RWPE2 (cell line): ENCODE results near the gene TYW3.
"Not testable (repeated sequence)": the region's sequence is repeated elsewhere in the genome, so short reads cannot be mapped to it uniquely, and the experiment has no call there.

Experiments
- ATAC-seq: fragments of 200-7000 bp; cut with Tn5 transposase; 3 replicates; pipeline ENCODE4 v1.9.1; 2021; ENCODE audit warnings: low read depth
- DNase-seq: peaks from one replicate; pipeline ENCODE4 v3.0.0-alpha.2; 2020; ENCODE audit warnings: low spot score
- H3K27ac ChIP-seq: fragments of 450-650 bp; 2 replicates; pipeline ENCODE4 v1.5.1; 2017; ENCODE audit warnings: mild to moderate bottlenecking; ENCODE audit not compliant: poor library complexity, severe bottlenecking
- H3K27me3 ChIP-seq: fragments of 250-450 bp; sonication (Bioruptor Pico); 2 replicates; pipeline ENCODE4 v1.5.1; 2021; ENCODE audit warnings: mild to moderate bottlenecking, moderate library complexity; ENCODE audit not compliant: insufficient read depth, poor library complexity, severe bottlenecking
- H3K36me3 ChIP-seq: fragments of 250-450 bp; sonication (Bioruptor Pico); 2 replicates; pipeline ENCODE4 v1.5.1; 2020; ENCODE audit warnings: low read depth, mild to moderate bottlenecking, moderate library complexity
- H3K4me1 ChIP-seq: fragments of 250-450 bp; sonication (Bioruptor Pico); 2 replicates; pipeline ENCODE4 v1.5.1; 2021; ENCODE audit warnings: mild to moderate bottlenecking, moderate library complexity; ENCODE audit not compliant: insufficient read depth, poor library complexity, severe bottlenecking
- H3K4me3 ChIP-seq: fragments of 250-450 bp; sonication (Bioruptor Pico); 2 replicates; pipeline ENCODE4 v1.5.1; 2021; ENCODE audit warnings: mild to moderate bottlenecking, moderate library complexity; ENCODE audit not compliant: severe bottlenecking
- H3K9me3 ChIP-seq: fragments of 250-450 bp; sonication (Bioruptor Pico); 2 replicates; pipeline ENCODE4 v1.5.1; 2021; ENCODE audit warnings: mild to moderate bottlenecking, moderate library complexity; ENCODE audit not compliant: severe bottlenecking
- CTCF ChIP-seq: fragments of 450-650 bp; IDR thresholded peaks from one replicate; pipeline ENCODE4 v1.5.1; 2017; ENCODE audit warnings: mild to moderate bottlenecking, moderate library complexity; ENCODE audit not compliant: poor library complexity, severe bottlenecking

TYW3 gene

DNA sequence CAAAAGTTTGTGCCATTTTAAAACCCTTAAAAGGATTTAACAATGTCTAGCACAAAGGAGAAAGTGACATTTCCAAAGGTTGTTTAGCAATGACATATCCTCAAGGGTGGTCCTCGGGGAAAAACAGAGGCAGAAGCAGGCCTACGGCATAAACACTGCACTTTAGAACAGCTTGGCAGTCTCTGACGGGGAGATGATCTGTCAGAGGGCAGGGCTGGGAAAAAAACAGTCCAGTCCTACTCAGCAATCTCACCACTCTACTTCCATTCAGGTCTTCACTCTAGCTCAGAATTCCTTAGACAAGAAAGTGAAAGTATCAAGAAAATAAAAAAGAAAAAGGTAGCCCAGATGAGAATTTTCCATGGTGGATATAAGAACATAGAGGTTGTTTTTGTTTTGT lies 4.2 kb upstream of the TYW3 start:
- no peaks in the 10 kb centered on the region for H3K9me3 ChIP-seq
- no peak for ATAC-seq
- H3K27ac ChIP-seq, result no peak overlapping the region
- no peak for TF ChIP-seq CTCF
- H3K4me3 ChIP-seq, result no peak overlapping the region
- no peaks in the 10 kb centered on the region for H3K27me3 ChIP-seq
- peaks cover 5% of the 10 kb centered on the region; the same call in 1 of the 2 replicates for H3K36me3 ChIP-seq
- H3K4me1 ChIP-seq, result peaks cover 9% of the 10 kb centered on the region
- no peak for DNase-seq

- H3K4me1 ChIP-seq, result peaks cover 14% of the 10 kb centered on the region
- ATAC-seq (peak; percentile 28; the same call in 2 of the 3 replicates), DNase-seq (no peak)
- no peaks in the 10 kb centered on the region for H3K9me3 ChIP-seq
- H3K36me3 ChIP-seq, result peaks cover 3% of the 10 kb centered on the region; the same call in 1 of the 2 replicates
- TF ChIP-seq CTCF, result no peak
- no peak overlapping the region for H3K27ac ChIP-seq
- H3K4me3 ChIP-seq, result no peak overlapping the region
- H3K27me3 ChIP-seq, result no peaks in the 10 kb centered on the region
Observed at GRCh38 chr1:74729741-74730478, 3.0 kb upstream of the TYW3 start.

GRCh38 chr1:74731399-74732052 lies 1.4 kb upstream of the TYW3 start:
- H3K4me3 ChIP-seq, result no peak overlapping the region
- H3K27ac ChIP-seq, result no peak overlapping the region
- DNase-seq (no peak), ATAC-seq (no peak)
- H3K27me3 ChIP-seq, result no peaks in the 10 kb centered on the region
- H3K9me3 ChIP-seq, result no peaks in the 10 kb centered on the region
- peaks cover 14% of the 10 kb centered on the region for H3K4me1 ChIP-seq
- H3K36me3 ChIP-seq, result peaks cover 12% of the 10 kb centered on the region
- TF ChIP-seq CTCF, result no peak

GRCh38 chr1:74732071-74732946 lies 643 bp upstream of the TYW3 start:
- H3K4me1 ChIP-seq, result peaks cover 14% of the 10 kb centered on the region
- not testable (repeated sequence) for H3K9me3 ChIP-seq, DNase-seq, H3K27me3 ChIP-seq
- H3K27ac ChIP-seq, result peak overlapping the region; percentile 69
- H3K36me3 ChIP-seq, result peaks cover 19% of the 10 kb centered on the region
- peak; percentile 35 for ATAC-seq
- peak overlapping the region; percentile 71 for H3K4me3 ChIP-seq
